ENCODE measurements around the gene HAL.

GRCh38 chr12:95978351-95978750 is 17.8 kb downstream of the HAL start:
- TF ChIP-seq EZH2 (IDR thresholded peaks at IDR 0.05; ENCODE audit: borderline replicate concordance) (no peak), CTCF (IDR thresholded peaks at IDR 0.05; ENCODE audit: poor library complexity) (no peak), EZH2phosphoT487 (IDR thresholded peaks at IDR 0.05; ENCODE audit: low read depth, severe bottlenecking, unreplicated experiment) (no peak)
